ENCODE results near the gene ARAP1. TPM values are rescaled to one million over a fixed set of nuclear protein-coding genes. Genes with fewer than 3 reads are reported as not detected.
A peak's percentile ranks its signal among the peaks of the same experiment; 100 is the strongest.

Gene ARAP1
- polyA plus RNA-seq, 1 donor (not counting 4 experiments of a cell fraction or from before 2014, with no cell fraction given) = 32.8 TPM

- Histone ChIP-seq H3K27ac (ENCODE audit: control insufficient read depth, insufficient read depth, low read length) (no peak overlapping the region), H3K4me3 (ENCODE audit: control insufficient read depth in 2 of 3, extremely low read depth in 1 of 3, insufficient read depth in 2 of 3, low read depth in 1 of 3, low read length in 3 of 3) (no peak overlapping the region), H3K9me1 (ENCODE audit: control insufficient read depth, extremely low read depth, insufficient read depth, low read length) (no peaks in the 10 kb centered on the region), H3K36me3 (ENCODE audit: control insufficient read depth in 2 of 2, extremely low read depth in 1 of 2, insufficient read depth in 2 of 2, low read length in 2 of 2) (no peaks in the 10 kb centered on the region), H3K4me2 (ENCODE audit: control insufficient read depth, extremely low read depth, insufficient read depth, low read depth, low read length) (no peak overlapping the region), H3K9ac (ENCODE audit: control insufficient read depth, extremely low read depth, insufficient read depth, low read length) (no peak overlapping the region), H3K9me3 (ENCODE audit: control insufficient read depth, low read depth, low read length) (no peaks in the 10 kb centered on the region), H3K79me2 (ENCODE audit: control insufficient read depth, insufficient read depth, low read length) (no peaks in the 10 kb centered on the region), H4K20me1 (ENCODE audit: control insufficient read depth, extremely low read depth, insufficient read depth, low read length) (no peaks in the 10 kb centered on the region), H3K4me1 (ENCODE audit: control insufficient read depth, extremely low read depth, insufficient read depth, low read length) (peaks cover 9% of the 10 kb centered on the region), H2AFZ (ENCODE audit: control insufficient read depth, low read length) (no peak overlapping the region), H3K27me3 (ENCODE audit: control insufficient read depth, extremely low read depth, insufficient read depth, low read length) (no peaks in the 10 kb centered on the region)
- dilution Hi-C loops (cut with MboI; ENCODE audit: extremely low pct_ligation_motif_present, low sequenced_read_pairs) = no loop called here
- FAIRE-seq (no peak), DNase-seq (ENCODE audit: low read depth, low spot score) (no peak)
- TF ChIP-seq, protein P1, sequence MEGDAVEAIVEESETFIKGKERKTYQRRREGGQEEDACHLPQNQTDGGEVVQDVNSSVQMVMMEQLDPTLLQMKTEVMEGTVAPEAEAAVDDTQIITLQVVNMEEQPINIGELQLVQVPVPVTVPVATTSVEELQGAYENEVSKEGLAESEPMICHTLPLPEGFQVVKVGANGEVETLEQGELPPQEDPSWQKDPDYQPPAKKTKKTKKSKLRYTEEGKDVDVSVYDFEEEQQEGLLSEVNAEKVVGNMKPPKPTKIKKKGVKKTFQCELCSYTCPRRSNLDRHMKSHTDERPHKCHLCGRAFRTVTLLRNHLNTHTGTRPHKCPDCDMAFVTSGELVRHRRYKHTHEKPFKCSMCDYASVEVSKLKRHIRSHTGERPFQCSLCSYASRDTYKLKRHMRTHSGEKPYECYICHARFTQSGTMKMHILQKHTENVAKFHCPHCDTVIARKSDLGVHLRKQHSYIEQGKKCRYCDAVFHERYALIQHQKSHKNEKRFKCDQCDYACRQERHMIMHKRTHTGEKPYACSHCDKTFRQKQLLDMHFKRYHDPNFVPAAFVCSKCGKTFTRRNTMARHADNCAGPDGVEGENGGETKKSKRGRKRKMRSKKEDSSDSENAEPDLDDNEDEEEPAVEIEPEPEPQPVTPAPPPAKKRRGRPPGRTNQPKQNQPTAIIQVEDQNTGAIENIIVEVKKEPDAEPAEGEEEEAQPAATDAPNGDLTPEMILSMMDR (optimal IDR thresholded peaks at IDR 0.05 in 1 of 3, IDR thresholded peaks at IDR 0.05 in 1 of 3, conservative IDR thresholded peaks at IDR 0.05 in 1 of 3; ENCODE audit: extremely low read depth in 1 of 3, insufficient read depth in 2 of 3, low read length in 3 of 3) = no peak
- TF ChIP-seq EZH2 (IDR thresholded peaks at IDR 0.05; ENCODE audit: low read length) = no peak
Observed at GRCh38 chr11:72798361-72798760, 46.2 kb upstream of the ARAP1 start.

DNA sequence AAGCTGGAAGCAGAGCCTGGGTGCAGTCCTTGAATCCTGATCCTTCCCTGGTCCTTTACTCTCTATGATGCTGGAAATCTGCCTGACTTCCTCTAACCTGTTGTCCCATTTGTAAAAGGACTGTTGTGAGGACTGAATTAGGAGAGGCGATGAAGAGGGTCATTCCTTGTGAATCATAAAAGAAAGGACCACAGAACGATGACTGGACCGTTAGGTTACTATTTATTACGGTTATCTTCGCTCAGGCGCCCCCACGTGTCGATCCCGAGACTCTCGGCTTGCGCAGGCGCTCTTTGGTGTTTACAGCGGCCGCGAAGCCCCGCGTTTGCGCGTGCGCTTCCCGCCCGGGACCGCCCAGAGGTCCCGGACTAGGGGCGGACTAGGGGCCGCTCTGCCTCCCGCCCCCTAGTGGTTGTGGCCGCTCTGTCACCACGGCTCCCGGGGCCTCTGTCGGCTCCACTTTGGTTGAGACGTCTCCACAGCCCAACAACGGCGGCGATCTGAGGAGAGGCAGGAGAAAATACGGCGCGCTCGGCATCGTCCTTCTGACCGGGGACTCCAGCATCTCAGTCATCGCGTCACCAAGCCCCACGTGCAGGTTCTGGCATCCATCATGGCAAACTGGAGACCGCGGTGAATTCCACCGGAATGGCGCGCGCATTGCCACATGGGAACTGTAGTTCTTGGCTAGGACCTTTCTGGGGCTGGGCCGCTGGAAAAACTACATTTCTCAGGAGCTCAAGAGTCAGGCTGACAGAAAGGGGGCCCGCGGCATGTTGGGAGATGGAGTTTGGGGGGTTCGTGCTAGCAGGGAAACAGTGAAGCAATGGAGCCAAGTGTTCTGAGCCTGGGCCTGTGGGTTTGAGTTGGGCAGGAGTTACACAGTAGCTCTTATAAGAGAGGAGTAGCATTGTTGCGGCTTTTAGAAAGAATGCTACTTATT, 41.5 kb upstream of the ARAP1 start, which contains the start of gene STARD10:
Gene STARD10, minus strand, starts transcription at position 623 of the 943 bp plus-strand sequence. CDS start 12,866 bp downstream, outside the sequence.
- peak within 1 kb of the TSS; percentile 92 for H3K27ac ChIP-seq (ENCODE audit: control insufficient read depth, insufficient read depth, low read length)
- FAIRE-seq = peak; percentile 86
- H3K4me1 ChIP-seq (ENCODE audit: control insufficient read depth, extremely low read depth, insufficient read depth, low read length) = peaks cover 24% of the 10 kb centered on the region
- H3K27me3 ChIP-seq (ENCODE audit: control insufficient read depth, extremely low read depth, insufficient read depth, low read length) = no peaks in the 10 kb centered on the region
- no peaks in the 10 kb centered on the region for H3K36me3 ChIP-seq (ENCODE audit: control insufficient read depth in 2 of 2, extremely low read depth in 1 of 2, insufficient read depth in 2 of 2, low read length in 2 of 2)
- TF ChIP-seq, protein P1 (optimal IDR thresholded peaks at IDR 0.05 in 1 of 3, IDR thresholded peaks at IDR 0.05 in 1 of 3, conservative IDR thresholded peaks at IDR 0.05 in 1 of 3; ENCODE audit: extremely low read depth in 1 of 3, insufficient read depth in 2 of 3, low read length in 3 of 3) = peak in 2 of 3 experiments; percentile 86 to 96
- no peak for TF ChIP-seq EZH2 (IDR thresholded peaks at IDR 0.05; ENCODE audit: low read length)
- H3K9me3 ChIP-seq (ENCODE audit: control insufficient read depth, low read depth, low read length) = no peaks in the 10 kb centered on the region
- H3K9ac ChIP-seq (ENCODE audit: control insufficient read depth, extremely low read depth, insufficient read depth, low read length) = peak within 1 kb of the TSS; percentile 86
- dilution Hi-C loops (cut with MboI; ENCODE audit: extremely low pct_ligation_motif_present, low sequenced_read_pairs) = no loop called here
- DNase-seq (ENCODE audit: low read depth, low spot score) = no peak
- H2AFZ ChIP-seq (ENCODE audit: control insufficient read depth, low read length) = peak within 1 kb of the TSS; percentile 97
- peak within 1 kb of the TSS; percentile 90 for H3K4me2 ChIP-seq (ENCODE audit: control insufficient read depth, extremely low read depth, insufficient read depth, low read depth, low read length)
- H3K9me1 ChIP-seq (ENCODE audit: control insufficient read depth, extremely low read depth, insufficient read depth, low read length) = no peaks in the 10 kb centered on the region
- peak within 1 kb of the TSS; percentile 59 to 84 (median 74) for H3K4me3 ChIP-seq (ENCODE audit: control insufficient read depth in 2 of 3, extremely low read depth in 1 of 3, insufficient read depth in 2 of 3, low read depth in 1 of 3, low read length in 3 of 3)
- no peaks in the 10 kb centered on the region for H3K79me2 ChIP-seq (ENCODE audit: control insufficient read depth, insufficient read depth, low read length)
- H4K20me1 ChIP-seq (ENCODE audit: control insufficient read depth, extremely low read depth, insufficient read depth, low read length) = no peaks in the 10 kb centered on the region
